NCI-H526 treated with DMSO at 0.1 percent for 48 hours (cell line): Measurements from ENCODE around the gene CCND2.
"Not testable (repeated sequence)": the region's sequence is repeated elsewhere in the genome, so short reads cannot be mapped to it uniquely, and the experiment has no call there.

Experiments
- DNase-seq: peaks from one replicate; lab custom pipeline; 2025; lab: John Stamatoyannopoulos, UW

Gene CCND2

DNA sequence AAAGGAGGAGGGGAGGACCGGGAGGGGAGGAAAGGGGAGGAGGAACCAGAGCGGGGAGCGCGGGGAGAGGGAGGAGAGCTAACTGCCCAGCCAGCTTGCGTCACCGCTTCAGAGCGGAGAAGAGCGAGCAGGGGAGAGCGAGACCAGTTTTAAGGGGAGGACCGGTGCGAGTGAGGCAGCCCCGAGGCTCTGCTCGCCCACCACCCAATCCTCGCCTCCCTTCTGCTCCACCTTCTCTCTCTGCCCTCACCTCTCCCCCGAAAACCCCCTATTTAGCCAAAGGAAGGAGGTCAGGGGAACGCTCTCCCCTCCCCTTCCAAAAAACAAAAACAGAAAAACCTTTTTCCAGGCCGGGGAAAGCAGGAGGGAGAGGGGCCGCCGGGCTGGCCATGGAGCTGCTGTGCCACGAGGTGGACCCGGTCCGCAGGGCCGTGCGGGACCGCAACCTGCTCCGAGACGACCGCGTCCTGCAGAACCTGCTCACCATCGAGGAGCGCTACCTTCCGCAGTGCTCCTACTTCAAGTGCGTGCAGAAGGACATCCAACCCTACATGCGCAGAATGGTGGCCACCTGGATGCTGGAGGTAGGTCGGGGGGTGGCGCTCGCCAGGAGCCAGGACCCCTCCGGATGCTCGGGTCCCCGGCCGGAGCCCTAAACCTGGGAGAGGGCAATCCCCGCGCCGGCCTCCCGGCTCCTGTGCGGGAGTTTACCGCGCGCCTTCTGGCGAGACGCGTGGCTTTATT lies at the start of gene CCND2:
Gene CCND2 (plus strand): TSS at position 111 of the 744 bp plus-strand sequence. CDS start 279 bp downstream, at position 390.
- DNase-seq, result no peak

DNA sequence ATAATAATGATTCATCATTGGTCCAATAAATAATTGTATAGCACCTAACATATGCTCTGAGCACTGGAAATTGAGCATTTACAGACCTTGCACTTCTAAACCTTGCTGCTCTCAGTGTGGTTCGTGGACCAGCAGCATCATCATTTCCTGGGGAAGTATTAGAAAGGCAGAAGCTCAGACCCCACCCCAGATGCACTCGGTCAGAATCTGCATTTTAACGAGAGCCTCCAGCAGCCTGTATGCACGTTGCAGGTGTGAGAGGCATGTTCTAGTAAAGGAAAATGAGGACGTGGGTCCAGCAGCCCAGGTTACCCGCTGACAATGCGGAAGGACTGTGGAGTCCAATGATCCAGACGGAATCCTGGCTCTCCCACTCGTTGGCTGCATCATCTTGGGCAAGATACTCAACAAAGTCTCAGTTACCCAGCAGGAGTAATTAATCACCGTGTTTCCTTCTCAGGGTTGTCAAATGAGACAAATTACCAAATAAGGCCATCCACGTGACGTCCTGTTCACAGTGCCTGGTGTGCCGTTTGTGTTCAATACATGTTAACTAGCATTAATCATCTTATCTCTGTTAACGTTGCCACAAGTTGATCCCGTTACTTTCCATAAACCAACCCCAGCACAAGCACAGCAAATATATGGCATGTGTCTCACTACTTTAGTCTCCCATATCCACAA lies 49.2 kb upstream of the CCND2 start:
- DNase-seq, result no peak

DNA sequence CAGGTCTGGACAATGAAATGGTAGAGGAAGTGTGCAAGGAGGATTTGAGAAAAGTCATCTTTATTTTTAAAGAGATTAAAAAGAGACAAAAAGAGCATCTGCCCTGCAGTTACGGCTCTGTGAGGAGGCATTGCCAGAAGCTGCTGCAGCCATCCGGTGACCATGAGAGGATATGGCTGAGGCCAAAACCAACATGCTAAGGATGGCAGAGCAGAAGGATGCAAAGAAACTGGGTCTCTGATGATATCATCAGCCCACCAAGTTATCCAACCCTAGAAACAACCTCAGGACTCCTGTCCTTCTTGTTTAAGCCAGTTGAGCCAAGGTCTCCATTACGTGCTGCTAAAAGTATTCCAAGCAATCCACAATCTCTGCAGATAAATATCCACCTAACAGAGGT lies 48.0 kb upstream of the CCND2 start:
- no peak for DNase-seq

DNA sequence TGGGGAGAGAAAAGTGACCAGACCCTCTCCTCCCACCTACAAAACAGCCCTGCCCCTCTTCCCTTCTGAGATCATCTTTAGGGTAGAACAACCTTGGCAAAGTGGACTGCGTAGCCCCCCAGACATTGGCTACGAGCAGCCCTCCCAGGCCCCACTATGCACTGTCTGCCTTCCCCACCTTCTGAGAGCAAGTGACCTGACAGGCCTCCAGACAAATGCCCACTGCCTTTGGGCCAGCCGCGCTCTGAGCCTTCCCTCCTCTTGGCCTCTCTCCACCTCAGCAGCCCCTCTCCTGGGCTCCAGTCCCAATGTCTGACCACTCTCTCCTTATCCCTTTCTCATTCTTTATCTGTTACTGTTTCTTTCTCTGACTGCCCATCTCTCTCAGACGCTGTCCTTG lies 46.5 kb upstream of the CCND2 start:
- no peak for DNase-seq

DNA sequence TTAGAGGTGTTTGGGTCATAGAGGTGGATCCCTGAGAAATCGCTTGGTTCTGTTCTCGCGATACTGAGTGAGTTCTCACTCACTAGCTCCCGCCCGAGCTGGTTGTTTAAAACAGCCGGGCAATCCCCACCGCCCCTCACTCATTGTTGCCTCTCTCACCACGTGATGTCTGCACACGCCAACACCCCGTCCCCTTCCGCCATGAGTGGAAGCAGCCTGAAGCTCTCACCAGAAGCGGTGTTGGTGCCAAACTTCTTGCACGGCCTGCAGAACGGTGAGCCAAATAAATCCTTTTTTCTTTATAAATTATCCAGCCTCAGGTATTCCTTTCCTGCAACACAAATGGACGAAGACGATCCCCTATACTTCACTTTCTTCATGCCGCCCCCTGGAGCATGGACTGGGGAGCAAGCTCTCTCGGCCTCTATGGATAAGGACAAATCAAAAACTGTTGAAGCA lies 45.4 kb upstream of the CCND2 start:
- no peak for DNase-seq

DNA sequence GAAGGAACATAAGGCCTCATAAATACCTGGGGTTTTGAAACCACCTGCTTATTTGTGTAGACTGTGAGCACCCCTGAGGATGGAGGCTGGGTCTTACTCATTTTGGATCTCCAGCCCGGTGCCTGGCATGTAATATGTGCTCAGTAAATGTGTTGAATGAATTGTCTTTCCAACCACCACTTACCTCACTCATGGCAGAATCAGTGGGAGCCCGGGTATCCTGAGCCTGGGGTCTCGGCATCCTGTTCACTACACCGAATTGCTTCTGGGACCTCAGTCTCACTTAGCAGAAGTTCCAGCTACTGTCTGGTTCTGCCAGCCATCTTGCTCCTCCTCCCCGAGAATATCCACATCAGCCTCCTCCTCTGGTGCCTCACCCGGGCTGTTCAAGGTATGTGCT lies 43.0 kb upstream of the CCND2 start:
- no peak for DNase-seq

DNA sequence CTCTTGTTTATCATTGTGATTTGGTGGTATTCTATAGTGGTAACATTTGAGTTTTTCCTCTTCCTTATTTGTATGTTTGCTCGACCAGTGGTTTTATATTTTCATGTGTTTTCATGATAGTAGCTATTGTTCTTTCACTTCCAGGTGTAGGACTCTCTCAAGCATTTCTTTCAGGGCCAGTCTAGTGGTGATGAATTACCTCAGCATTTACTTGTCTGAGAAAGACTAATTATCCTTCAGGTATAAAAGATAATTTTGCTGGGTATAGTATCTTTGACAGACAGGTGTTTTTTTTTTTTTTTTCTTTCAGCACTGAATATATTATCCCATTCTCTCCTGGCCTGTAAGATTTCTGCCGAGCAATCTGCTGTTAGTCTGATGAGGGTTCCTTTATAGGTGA lies 35.0 kb upstream of the CCND2 start:
- no peak for DNase-seq

DNA sequence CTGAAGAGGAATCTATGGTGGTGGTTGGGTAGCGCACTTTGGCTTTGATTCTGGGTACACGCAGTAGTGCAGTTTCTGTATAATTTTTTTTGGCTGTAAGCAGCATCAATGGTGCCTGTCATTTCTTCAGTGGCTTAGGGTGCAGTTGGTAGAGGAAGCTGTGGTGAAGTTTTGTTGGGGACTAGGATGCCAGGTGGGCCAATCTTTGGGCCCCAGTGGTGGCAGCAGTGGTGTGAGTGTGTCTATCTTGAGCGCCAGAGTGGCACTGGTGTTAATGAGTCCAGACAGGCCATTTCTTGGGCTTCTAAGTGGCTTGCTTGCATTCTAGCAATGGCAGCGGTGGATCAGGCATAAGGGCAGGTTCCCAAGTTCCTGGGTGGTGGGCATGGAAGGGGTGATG lies 33.8 kb upstream of the CCND2 start:
- DNase-seq, result no peak

DNA sequence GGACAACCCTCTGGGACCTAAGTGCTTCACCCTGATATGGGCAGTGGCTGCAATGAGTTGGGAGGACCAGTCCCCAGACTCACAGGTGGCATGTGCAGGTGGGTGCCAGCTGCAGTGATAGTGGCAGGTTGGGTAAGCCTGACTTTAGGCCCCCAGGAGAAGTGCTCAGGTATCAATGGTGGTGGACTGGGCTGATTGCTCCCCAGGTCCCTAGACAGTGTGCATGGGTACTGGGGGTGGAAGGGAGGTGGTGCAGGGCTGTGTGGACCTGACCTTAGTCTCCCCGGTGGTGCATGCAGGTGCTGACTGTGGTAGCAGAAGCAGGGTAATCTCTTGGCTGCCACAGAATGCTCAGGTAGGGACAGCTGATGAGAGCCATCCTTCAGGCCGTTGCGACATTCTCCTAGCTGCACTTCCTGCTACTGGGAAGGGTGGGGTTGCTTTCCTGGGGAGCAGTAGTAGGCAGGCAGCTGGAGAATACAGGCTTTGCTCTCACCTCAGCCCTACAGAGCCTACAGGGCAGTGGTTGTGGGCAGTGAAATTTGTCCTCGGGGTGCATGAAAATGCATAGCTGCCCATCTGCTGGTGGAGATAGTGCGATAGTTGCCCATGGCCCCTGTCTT lies 33.3 kb upstream of the CCND2 start:
- no peak for DNase-seq

DNA sequence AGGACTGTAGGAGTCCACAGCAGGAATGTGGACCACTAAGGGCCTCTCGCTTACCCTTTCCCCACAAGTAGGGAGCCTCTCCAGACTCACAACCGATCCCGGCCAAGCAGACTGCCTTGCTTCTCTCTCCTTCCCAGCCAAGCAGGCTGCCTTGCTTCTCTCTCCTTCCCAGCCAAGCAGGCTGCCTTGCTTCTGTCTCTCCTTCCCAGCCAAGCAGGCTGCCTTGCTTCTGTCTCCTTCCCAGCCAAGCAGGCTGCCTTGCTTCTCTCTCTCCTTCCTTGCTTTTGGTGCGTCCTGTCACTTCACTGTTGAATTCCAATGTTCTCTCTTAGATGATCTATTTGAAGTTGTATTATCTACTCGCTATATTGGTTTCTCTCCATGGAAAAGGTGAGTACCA lies 32.6 kb upstream of the CCND2 start:
- DNase-seq, result no peak

DNA sequence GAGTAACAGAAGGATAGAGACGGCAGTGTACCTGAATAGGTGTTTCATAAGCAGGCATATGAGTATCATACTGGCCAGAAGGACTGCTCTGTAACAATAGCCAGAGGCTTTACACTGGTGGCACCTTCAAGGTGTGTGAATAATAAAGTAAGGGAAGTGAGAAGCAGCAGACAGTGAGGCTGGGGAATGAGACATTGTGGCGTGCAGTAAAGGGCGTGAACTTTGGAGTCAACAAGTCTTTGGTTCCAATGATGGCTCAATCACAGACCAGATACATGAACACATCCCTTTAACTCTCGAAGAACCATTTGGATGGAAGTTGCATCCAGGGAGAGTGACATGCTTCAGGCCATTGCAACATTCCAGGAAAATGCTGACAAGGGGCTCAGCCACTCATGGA lies 32.0 kb upstream of the CCND2 start:
- no peak for DNase-seq

DNA sequence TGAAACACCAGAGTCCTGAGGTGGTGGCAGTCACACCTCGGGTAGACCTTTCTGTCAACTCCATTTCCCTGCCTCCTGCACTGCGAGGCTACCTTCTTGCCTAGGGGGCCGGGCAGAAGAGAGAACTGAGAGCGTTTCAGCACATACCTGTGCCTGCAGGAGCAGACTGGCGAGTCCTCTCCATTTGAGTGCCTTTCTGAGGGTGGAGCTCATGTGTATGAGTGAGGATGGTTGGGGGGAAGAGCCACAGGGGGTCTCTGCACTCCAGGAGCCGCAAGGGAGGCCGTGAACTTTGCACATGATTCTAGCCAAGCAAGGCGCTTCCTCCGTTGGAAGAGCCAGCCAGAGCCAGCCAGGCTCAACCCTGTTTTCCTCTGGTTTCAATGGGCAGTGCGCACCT lies 31.0 kb upstream of the CCND2 start:
- no peak for DNase-seq

DNA sequence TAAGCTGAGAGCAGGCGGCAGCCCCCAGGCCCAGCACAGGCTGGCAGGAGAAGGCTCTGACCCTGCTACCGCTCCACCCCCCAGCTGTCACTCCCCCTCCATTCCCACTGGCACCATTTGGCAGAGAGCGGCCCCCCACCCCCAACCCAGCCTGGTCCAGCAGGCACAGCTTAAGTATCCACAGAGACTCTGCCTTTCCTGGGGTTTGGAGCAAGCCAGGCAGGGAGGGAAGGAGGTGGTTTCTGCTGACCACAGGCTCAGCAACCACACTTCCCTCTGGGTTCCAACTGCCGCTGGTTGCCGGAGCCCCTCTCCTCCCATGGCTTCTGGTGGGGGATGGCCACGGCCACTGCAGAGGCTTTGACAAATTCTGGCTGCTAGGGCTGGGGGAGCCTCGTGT lies 30.5 kb upstream of the CCND2 start:
- no peak for DNase-seq

DNA sequence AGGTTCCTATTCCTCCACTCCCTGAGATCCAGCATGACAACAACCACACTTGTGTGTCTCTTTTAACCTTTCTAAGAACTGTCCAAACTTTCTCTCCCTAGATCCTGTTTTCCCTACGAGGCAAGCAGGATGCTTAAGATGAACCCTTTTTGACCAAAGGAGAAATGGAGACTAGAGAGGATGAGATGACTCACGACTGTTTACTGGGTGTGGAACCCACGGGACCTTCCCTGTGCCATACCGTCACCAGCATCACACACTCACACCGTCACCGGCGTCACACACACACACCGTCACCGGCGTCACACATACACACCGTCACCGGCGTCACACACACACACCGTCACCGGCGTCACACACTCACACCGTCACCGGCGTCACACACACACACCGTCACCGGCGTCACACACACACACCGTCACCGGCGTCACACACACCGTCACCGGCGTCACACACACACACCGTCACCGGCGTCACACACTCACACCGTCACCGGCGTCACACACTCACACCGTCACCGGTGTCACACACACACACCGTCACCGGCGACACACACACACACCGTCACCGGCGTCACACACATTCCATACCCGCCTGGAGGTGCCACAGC lies 30.0 kb upstream of the CCND2 start:
- DNase-seq, result not testable (repeated sequence)

DNA sequence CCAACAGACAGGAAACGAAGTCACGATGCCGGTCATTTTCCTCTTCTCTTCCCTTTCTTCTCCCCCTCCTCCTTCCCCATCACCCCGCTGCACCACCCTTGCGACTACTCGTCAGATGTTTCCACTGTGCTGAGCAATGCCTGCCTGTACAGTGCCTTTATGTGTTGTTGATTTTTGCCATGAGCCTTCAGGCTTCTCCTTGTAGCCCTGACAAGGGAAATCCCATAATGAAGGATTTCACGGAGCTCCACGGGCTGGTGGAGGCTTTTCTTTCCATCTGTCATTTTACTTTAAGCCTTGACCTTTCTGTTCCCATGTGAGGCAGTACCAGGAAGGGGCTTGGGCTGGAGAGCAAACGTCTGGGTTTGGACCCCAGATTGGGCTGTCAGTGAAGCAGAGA lies 28.7 kb upstream of the CCND2 start:
- DNase-seq, result no peak

DNA sequence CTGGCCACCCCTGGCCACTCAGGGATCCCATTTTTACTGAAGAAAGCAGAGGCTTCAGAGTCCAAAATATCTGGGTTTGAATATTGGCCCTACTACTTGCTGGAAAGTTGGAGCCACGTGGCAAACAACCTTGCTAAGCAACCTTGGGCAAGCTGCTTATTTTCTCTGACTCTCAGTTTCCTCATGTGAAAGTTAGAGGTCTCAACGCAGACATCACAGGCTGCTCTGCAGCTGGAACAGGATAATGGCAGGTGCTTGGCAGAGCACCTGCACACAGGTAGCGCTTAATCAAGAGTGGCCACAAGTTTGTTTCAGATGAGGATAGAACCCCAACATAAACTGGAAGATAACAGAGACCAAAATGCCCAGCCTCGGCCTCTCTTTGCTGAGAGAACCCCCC lies 28.1 kb upstream of the CCND2 start:
- DNase-seq, result no peak

DNA sequence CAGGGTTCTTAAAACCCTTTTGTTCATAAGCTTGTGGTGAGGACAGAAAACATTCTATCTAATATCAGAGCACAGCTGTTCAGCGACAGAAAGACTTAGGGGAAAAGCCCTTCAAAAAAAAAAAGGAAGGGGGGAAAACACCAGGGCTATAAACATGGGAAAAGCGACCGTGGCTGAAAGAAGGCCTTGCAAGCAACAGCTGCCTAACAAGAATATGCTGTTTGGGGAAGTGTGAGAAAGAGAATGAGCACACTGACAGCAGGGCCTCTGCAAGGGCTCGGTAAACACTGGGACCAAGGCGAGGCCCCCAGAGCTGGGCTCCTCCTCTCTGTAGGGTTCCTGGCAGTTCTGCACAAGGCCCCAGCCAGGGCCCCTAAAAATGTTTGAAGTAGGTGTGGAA lies 27.4 kb upstream of the CCND2 start:
- no peak for DNase-seq

DNA sequence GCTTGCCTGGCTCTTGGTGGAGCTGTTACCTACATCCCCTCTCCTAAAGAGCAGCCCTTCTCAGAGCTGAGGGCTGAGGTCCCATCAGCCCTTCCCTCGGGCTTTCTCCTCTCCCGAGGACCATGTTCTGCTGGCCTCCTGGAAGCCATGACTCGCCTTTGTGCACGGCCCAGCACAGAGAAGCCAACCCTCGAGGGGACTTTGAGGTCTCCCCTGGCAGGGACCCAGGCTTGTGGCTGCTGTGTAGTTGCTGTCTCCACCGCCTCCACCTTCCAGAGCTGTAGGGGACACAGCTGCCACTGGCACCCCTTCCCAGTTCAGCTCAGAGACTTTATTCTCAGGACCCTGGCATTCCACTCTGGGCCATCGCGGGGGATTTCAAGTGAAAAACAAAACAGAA lies 22.9 kb upstream of the CCND2 start:
- no peak for DNase-seq

DNA sequence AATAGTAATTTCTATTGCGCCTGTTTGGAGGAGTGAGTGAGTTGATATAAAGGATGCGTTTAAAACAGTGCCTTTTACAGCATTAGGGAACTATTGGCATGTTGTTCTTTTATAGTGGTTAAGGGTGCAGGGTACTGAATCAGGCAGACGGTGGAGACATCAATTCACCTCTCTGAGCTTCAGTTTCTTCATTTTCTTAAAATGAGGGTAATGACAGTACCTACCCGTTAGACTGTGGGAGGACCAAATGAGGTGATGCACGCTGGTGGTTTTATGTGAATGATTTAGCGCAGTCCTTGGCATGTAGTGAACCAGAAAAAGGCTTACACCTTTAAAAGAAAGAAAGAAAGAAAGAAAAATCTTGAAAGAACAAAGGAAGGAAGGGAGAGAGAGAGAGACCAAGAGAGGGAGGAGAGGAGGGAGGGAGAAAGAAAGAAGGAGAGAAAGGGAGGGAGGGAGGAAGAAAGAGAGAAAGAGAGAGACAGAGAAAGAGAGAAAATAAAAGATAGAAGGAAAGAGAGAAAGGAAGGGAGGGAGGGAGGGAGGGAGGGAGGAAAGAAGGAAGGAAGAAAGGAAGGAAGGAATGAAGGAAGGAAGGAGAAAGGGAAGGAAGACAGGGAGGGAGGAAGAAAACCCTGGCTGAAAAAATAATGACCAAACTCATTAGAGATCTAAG lies 22.2 kb upstream of the CCND2 start:
- no peak for DNase-seq

DNA sequence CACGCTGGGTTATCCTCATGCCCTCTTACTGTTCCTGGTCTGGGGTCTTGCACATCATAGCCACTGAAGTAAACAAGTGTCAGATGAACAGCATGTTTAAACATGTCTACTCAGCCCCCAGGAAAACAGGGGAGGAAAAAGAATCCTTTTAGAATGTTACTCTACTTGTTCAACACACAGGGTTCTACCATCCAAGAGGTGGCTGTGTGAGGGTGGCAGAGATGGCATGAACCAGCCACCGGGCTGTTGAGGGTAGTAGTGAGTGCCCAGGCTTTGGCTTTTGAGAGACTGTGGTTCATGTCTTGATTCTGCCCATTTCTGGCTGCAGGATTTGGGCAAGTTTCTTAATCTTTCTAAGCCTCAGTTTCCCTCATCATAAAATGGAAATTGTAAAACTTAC lies 21.6 kb upstream of the CCND2 start:
- no peak for DNase-seq

DNA sequence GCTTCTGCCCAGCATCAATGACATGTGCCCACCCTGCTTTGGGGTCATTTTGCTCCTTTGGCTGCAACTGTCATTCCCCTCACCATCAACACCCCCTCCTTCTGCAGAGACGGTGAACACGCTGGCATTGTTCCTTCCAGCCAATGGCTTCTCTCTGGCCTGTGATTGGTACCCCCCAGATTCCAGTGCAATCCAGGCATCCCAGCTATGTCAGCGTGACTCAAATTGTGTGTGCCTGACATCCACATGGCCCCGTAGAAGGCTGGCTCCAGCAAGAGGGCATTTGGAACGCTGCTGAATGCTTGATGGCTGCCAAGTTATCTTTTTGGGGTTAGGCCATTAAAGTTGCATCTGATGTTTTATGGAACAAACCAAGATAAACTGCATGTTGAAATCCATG lies 21.0 kb upstream of the CCND2 start:
- DNase-seq, result no peak
